GM18909 (cell line): ENCODE data around the gene C22orf39.

Experiments used
- ATAC-seq: cut with Tn5 transposase; IDR thresholded peaks from one replicate; pipeline ENCODE4 v1.9.1; 2021; ENCODE audit warnings: mild to moderate bottlenecking; ENCODE audit not compliant: unreplicated experiment, poor library complexity

Gene C22orf39

DNA sequence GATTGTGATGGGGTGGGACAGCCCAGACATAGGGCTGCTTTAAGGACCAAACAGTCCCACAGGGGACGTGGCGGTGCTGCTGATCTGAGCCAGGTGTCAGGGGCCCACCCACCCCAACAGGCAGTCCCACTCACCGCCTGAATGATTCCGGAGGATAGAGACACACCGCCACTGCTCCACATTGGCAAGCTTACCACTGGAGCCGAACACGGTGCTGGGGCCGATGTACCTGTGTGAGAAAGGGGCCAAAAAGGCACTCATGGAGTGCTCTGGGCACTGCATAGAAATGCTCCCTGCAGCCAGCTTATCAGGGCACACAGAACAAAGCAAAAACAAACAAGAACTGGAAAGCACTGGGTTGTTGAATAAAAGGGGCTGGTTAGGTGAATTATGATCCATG lies 41.9 kb downstream of the C22orf39 start:
- no peak for ATAC-seq

- ATAC-seq = no peak
These were observed 42.4 kb downstream of the C22orf39 start for GRCh38 chr22:19405133-19405532.

- ATAC-seq = no peak
These were observed 42.8 kb downstream of the C22orf39 start for GRCh38 chr22:19404676-19405075.

- ATAC-seq = no peak
These were observed 44.8 kb downstream of the C22orf39 start for GRCh38 chr22:19402642-19403191.

GRCh38 chr22:19401483-19401882 lies 46.0 kb downstream of the C22orf39 start:
- no peak for ATAC-seq

GRCh38 chr22:19400881-19401280 lies 46.6 kb downstream of the C22orf39 start:
- ATAC-seq = no peak

GRCh38 chr22:19398652-19399051 lies 48.9 kb downstream of the C22orf39 start:
- ATAC-seq = no peak

DNA sequence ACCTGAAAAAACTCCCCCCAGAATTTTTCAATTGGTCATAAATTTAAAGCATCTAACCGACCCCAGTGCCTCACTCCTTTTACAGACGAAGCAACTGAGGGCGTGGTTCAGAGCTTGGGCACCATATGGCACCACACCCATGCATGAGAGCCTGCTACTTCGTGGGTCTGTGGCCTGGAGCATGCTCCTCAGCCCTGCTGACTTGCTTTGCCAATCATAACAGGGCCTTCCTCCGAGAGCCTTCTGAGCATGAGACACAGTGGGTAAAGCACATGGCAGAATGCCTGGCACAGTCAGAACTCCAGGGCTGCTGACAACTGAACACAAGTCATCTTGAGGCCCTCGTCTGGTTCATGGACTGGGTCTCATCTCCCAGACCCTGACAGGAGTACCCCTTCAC lies 49.3 kb downstream of the C22orf39 start:
- ATAC-seq = no peak

DNA sequence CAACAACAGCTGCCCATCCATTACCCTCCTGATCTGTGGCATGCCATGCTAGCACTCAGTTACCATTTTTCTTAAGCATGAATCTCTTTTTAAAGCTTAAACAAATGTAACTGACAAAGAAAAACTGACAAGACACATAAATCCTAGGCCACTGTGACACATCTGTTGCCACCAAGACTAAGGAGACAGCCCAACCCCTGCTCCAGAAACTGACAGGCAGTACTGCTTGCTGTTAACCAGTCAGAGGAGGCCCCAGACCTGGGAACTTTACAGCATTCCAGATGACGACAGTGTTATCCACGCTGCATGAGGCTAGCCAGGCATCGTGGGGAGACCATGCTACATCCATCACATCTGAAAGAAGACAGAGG lies 49.8 kb downstream of the C22orf39 start:
- no peak for ATAC-seq

DNA sequence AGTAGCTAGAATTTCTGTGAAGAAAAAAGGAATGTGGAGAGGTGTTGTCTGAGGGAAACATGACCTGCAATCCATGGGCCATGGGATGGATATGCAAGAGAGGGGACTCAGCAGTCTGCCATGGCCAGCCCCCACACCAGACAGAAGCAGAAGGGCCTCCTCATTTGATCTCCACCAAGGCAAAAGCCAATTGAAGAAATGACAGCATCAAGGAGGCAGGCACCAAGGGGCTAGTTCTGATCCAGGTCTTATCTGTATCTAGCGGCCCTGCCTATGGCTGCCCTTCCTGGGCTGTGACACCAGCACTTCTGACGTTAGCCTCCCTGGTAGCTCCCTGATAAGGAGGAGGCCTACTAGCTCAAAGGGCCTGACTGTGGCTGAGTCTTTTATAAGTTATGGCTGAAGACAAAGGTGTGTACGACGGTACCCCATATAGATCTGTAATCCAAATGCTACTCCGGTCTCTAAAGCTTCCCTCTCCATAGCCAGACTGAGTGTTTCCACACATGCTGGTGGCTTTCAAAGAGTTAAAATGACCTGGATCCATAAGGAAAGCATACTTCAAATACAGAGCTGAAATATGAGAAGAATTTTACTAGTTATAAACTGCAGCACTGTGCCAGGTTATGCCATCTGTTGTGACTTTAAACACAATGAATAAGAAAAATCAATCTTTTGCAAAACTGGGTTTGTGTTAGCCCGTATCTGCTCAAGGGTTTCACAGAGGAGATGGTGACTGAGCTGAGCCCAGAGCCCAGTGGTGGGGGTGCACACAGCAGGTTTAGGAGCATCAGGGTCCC lies 50.4 kb downstream of the C22orf39 start:
- no peak for ATAC-seq

- no peak for ATAC-seq
These were observed 51.0 kb downstream of the C22orf39 start for GRCh38 chr22:19396561-19396933.

DNA sequence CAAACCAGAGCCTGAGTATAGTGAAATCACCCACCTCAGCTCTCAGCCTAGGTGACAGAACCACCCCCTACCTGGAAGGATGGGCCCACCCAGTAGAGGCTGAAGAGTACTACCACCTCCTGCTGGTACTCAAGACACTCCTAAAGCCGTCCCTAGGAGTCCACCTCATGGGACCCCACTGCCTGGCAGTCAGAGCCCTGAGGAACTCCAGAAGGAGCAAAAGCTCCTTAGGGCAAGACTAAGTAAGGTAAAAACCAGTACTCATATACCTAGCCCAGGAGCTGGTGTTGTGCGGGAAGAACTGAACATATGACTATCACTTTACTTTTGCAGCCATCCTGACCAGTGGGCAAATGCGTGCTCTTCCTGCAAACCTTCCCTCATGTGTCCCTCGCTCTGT lies 52.2 kb downstream of the C22orf39 start:
- ATAC-seq = no peak

DNA sequence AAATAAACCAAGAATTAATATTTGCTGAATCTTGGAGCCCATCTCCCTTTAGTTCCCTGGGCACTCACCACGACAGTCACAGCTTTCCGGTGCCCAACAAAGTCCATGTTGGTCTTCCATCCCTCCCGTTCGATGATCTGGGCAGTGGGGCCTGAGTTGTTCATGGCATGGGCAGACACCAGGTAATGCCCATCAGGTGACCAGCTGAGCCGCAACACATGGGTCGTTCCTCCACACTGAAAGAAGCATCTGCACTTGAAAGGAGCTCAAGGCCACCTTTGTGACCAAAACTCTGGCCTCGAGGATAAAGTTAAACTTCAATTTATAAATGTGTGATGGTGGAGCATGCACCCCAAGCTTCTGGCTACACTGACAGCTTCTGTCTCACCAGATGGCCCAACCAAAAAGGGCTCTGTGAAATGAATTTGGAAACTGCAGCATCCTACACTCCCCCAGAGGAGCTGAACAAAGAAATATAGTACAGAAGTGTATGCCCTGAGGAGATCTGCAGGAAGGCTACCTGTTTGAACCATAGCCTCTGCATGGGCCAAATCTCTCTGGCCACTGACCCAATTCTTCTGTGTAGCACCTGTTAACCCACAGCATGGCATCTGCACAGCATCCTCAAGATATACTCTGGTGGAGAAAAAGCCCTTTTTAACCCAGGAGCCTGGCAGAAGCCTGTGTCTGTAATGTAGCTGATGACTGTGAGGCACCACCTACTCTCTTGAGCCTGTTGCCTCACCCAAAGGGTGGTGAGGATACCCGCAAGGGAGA lies 53.0 kb downstream of the C22orf39 start:
- ATAC-seq = no peak

DNA sequence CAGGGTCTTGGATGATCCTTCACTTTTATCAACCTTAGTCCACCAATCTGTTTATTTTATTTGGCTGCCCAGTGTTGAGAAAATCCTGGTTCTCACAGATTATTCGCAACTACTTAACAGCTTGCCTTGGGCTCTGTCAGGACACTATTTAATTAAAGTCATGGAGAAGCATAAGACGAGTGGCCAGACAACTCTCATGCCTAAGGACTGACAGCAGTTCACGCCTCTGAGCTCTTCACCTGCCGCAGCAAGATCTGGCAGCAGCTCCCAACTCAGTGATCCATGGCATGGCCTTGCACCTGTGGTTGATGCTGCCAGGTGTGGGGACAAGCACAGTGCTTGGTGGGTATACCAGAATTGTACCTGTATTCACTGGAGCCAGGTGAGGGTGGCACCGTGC lies 53.8 kb downstream of the C22orf39 start:
- ATAC-seq = no peak
